Fibroblast of skin of back (primary cell): ENCODE results near the gene ZFP36L2.

ENCODE experiments used
- DNase-seq: peaks from one replicate; pipeline ENCODE4 v3.0.0-alpha.2; 2013

ZFP36L2 gene

GRCh38 chr2:43185146-43185545, 41.3 kb downstream of the ZFP36L2 start:
- DNase-seq = peak; percentile 33

DNA sequence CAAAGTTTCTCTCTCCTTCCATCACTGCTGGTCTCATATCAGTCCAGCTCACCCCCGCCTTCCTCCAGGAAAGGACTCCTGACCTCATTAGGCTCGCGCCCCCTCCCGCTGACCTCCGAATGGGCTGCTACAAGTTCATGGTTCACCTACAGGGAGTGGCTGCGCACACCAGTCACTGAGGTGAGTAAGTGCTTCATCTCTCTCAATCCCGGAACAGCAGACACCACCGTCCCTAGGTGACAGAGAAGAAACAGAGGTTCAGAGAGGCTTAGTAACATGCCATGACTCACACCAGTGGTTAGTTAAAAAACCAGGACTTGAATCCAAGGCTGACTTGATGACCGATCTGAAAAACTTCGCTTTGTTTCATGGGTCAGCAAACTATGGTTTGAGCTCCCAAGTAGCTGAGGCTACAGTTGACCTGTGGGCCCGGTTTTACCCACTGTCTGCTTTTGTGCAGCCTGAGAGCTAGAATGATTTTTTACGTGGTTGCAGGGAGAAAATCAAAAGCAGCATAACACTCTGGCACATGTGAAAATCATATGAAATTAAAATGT, 42.0 kb downstream of the ZFP36L2 start:
- peak; percentile 68 for DNase-seq

GRCh38 chr2:43183743-43184142, 42.7 kb downstream of the ZFP36L2 start:
- DNase-seq = no peak

DNA sequence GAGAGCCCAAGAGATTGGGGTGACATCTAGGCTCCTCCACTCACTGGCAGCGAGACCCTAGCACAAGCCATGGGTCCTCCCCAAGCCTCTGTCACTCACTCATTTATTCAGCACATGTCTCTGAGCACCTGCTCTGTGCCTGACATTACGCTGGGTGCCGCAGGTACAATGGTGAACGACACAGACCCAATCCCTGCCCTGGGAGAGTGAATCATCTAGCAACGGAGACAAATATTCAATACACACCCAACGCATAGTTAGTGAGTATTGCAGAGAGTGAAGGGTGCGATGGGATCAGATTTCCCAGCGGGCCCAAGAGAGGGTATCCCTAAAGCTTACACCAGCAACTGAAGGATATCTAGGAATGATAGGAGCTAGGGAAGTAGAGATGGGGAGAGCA, 45.5 kb downstream of the ZFP36L2 start:
- DNase-seq = no peak

DNA sequence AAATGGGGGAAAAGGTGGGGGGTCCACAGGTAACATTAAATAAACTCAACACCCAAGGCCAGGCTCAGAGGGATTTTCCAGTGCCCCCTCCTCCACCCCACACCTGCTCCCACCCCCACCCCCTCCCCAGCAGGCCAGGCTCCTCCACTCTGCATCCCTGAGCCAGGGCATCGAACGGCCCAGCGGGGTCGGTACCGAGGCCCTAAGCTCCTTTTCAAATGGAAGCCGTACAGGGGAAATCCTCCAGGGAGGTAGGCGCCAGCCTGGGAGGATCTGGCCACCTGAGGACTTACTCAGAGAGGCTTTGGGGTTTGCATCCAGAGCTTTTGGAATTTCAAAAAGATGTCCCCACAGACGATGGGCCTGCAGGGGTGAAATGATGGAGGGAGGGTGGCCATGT, 46.5 kb downstream of the ZFP36L2 start:
- no peak for DNase-seq

GRCh38 chr2:43178602-43179542, 47.5 kb downstream of the ZFP36L2 start:
- DNase-seq = peak; percentile 78

DNA sequence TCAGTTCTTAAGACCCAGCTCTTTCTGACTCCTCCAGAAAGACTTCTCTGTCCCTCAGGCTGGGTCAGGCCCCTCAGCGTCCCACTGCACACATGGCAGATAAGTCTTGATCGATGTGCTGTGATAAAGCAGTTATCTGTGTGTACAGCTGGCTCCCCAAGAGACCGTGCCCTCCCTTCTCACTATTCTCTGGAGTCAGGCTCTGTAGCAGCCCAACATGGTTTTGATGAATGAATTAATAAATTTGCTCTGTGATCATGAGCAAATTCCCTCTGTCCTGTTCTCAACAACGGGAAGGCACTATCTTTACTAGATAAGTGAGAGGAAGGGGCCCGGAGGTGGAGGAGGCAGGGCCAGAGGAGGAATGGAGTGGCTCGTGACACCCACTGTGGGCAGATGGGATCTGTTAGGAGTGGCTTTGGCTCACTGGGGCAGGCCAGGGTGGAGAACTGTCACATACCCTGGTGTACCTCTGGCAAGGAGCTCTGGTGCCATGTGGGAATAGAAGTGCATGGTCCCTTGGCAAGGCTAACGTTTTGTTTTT, 48.3 kb downstream of the ZFP36L2 start:
- DNase-seq = no peak

- no peak for DNase-seq
Observed at GRCh38 chr2:43176449-43176848, 50.0 kb downstream of the ZFP36L2 start.

DNA sequence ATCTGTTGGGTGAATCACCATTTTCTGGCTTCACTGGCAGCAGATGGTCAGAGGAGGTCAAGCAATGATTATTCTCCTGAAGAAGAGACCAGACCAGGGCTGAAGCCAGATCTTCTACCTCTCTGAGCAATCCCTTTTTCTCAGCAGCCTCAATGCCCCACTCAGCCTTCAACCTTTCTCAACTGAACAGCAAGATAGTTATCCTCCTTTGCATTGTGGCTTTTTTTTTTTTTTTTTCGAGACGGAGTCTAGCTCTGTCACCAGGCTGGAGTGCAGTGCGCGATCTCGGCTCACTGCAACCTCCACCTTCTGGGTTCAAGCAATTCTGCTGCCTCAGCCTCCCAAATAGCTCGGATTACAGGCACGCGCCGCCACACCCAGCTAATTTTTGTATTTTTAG, 50.5 kb downstream of the ZFP36L2 start:
- no peak for DNase-seq

DNA sequence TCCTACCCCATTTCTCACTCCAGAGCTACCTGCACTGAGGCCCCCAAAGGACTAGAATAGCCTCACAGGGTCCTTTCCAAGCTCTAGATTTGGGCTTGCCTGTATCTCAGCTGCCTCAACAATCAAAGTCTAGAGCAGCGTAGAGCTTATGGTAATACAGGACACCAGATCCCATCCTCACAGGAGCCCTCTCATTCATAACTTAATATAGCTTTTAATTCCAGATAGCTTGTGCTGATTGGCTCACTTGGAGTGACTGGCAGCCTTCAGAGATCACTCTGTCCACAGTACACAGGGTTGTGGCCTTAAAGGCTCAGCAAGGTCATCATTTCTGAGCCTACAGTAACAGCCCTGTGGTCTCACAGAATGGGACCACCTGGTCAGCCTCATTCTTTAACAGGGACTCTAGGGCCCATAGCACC, 51.4 kb downstream of the ZFP36L2 start:
- DNase-seq = peak; percentile 37

- no peak for DNase-seq
Observed at GRCh38 chr2:43174368-43174916, 52.0 kb downstream of the ZFP36L2 start.
